Measurements from ENCODE around the gene PAK4. TPM values are rescaled to one million over a fixed set of nuclear protein-coding genes. Genes with fewer than 3 reads are reported as not detected.
A peak's percentile ranks its signal among the peaks of the same experiment; 100 is the strongest.

PAK4 gene
- total RNA-seq, 1 experiment from 2014 or later: 63.1 TPM

- H4K5ac ChIP-seq (ENCODE audit: insufficient read length, low read depth, low read length): no peak overlapping the region
- no peak overlapping the region for H3K27ac ChIP-seq (ENCODE audit: insufficient read length, low read depth, low read length)
- TF ChIP-seq CTCF (conservative IDR thresholded peaks at IDR 0.05): no peak
- H2AFZ ChIP-seq (ENCODE audit: low read length): no peak overlapping the region
- no peaks in the 10 kb centered on the region for H3K23me2 ChIP-seq (ENCODE audit: insufficient read length, low read depth, low read length, poor library complexity, severe bottlenecking)
- H3K56ac ChIP-seq (ENCODE audit: insufficient read length, low read depth, low read length): no peak overlapping the region
- no peak overlapping the region for H4K8ac ChIP-seq (replicated peaks; ENCODE audit: insufficient read length, low read depth, low read length)
- H3K27me3 Mint-ChIP-seq (ENCODE audit: low read depth): no peaks in the 10 kb centered on the region
- peaks cover 2% of the 10 kb centered on the region for H4K20me1 ChIP-seq (ENCODE audit: control insufficient read depth, insufficient read depth, insufficient read length)
- H3K4me3 Mint-ChIP-seq: peak overlapping the region in 1 of 2 experiments; percentile 35; a peak in 3 of 5 replicates
- H3K9me3 Mint-ChIP-seq: peaks cover 7 to 9% of the 10 kb centered on the region in 2 experiments; a peak in 4 of 5 replicates
- H2BK20ac ChIP-seq (ENCODE audit: low read depth, low read length, poor library complexity, severe bottlenecking): no peak overlapping the region
- no peak for DNase-seq
- peaks cover 28% of the 10 kb centered on the region for H3K4me1 ChIP-seq (ENCODE audit: insufficient read depth, low read length)
- no peak overlapping the region for H2BK15ac ChIP-seq (ENCODE audit: low read depth, low read length)
- no peak overlapping the region for H3K9ac ChIP-seq (ENCODE audit: extremely low read depth, insufficient read length, low read length)
- no peak overlapping the region for H3K4ac ChIP-seq (ENCODE audit: low read depth, low read length)
- H4K91ac ChIP-seq (ENCODE audit: insufficient read length, low read depth, low read length): no peak overlapping the region
- no peak overlapping the region for H2BK12ac ChIP-seq (ENCODE audit: insufficient read length, low read depth, low read length)
- H3K14ac ChIP-seq (ENCODE audit: insufficient read depth, low read length): peak overlapping the region; percentile 70
- no CpG with 5 or more reads among the region's 14 CpGs for WGBS (ENCODE audit: extremely low coverage, insufficient read length, low lambda C conversion rate)
- no peaks in the 10 kb centered on the region for H3K27me3 ChIP-seq (ENCODE audit: insufficient read depth, low read length)
- H2AK5ac ChIP-seq (ENCODE audit: insufficient read length, low read length): no peak overlapping the region
- H3K23ac ChIP-seq (ENCODE audit: insufficient read length, low read depth, low read length): no peak overlapping the region
- peaks cover 6 to 13% (median 6%) of the 10 kb centered on the region in 3 experiments; a peak in 4 of 7 replicates for H3K36me3 Mint-ChIP-seq (ENCODE audit: insufficient read depth in 1 of 3, low read depth in 3 of 3)
- no peak overlapping the region for H3K4me2 ChIP-seq (ENCODE audit: insufficient read depth, insufficient read length, low read length)
- peak overlapping the region; percentile 53 for H3K18ac ChIP-seq (ENCODE audit: insufficient read length, low read depth, low read length)
- H3K79me1 ChIP-seq (ENCODE audit: insufficient read depth, low read depth, low read length, poor library complexity, severe bottlenecking): no peaks in the 10 kb centered on the region
- peaks cover 63 to 77% of the 10 kb centered on the region in 2 experiments for H3K4me1 Mint-ChIP-seq
- H2BK5ac ChIP-seq (ENCODE audit: insufficient read length, low read length): no peak overlapping the region
- no peaks in the 10 kb centered on the region for H3K9me3 ChIP-seq (ENCODE audit: control insufficient read depth, low read depth, low read length)
- H2BK120ac ChIP-seq (ENCODE audit: low read depth, low read length, poor library complexity, severe bottlenecking): no peak overlapping the region
- peaks cover 2% of the 10 kb centered on the region; the same call in 1 of the 2 replicates for H3K79me2 ChIP-seq (ENCODE audit: insufficient read depth, low read length)
- no peak overlapping the region for H3T11ph ChIP-seq (ENCODE audit: low read length)
- peak overlapping the region in 2 of 3 experiments; percentile 86 to 89; a peak in 5 of 7 replicates for H3K27ac Mint-ChIP-seq
Observed at GRCh38 chr19:39144290-39145071, 18.9 kb downstream of the PAK4 start.

All from H9 (cell line).